HepG2 (cell line): ENCODE measurements around the gene KLHL35. TPM values are rescaled to one million over a fixed set of nuclear protein-coding genes. Genes with fewer than 3 reads are reported as not detected.

Source experiments
- ATAC-seq: fragments of 200-7000 bp; cut with Tn5 transposase; 3 replicates; pipeline ENCODE4 v1.9.1; 2020; ENCODE audit warnings: mild to moderate bottlenecking, moderate library complexity
- BruUV-seq: library from RNA; stranded (reverse); fragments of 400-500 nt; replicated peaks from 2 replicates; lab custom pipeline; 2021; lab: Mats Ljungman, UMichigan
- CTCF ChIA-PET: fragments of 300-600 bp; formaldehyde crosslinking; extraction: SDS; loops from one replicate; lab custom pipeline; 2021; ENCODE audit warnings: low total read pairs, inconsistent platforms, low intra/inter-chr PET ratio; lab: Yijun Ruan, JAX
- POLR2A ChIA-PET: fragments of 350-600 bp; sonication (Branson Sonifier 250); formaldehyde crosslinking; loops from one replicate; lab custom pipeline; 2020; ENCODE audit warnings: antibody characterized with exemption, inconsistent platforms; lab: Yijun Ruan, JAX
- DNase-seq: peaks from one replicate; pipeline ENCODE4 v3.0.0-alpha.2; 2015; ENCODE audit warnings: low spot score
- FAIRE-seq: peaks from 3 replicates; lab custom pipeline; 2011; peaks lifted over from hg19 to GRCh38; lab: Jason Lieb, UNC
- H2AFZ ChIP-seq: one replicate; pipeline ENCODE4 v1.6.1; 2011; ENCODE audit warnings: low read length, inconsistent platforms
- H3K27ac ChIP-seq: fragments of 300-600 bp; 3 replicates; pipeline ENCODE4 v1.8.0; 2011; ENCODE audit warnings: mixed run types, mild to moderate bottlenecking, mixed read lengths, low read length, inconsistent platforms; ENCODE audit not compliant: insufficient read depth; ENCODE audit errors: extremely low read length
- H3K27me3 ChIP-seq, 2 experiments: fragments of 200-600 bp in 1 of 2; 2 replicates in 1 of 2; 3 replicates in 1 of 2; pipeline versions ENCODE4 v1.6.0 to v1.8.0; 2011; ENCODE audit warnings: low read length in 2 of 2, mild to moderate bottlenecking in 2 of 2, moderate library complexity in 2 of 2, inconsistent platforms in 1 of 2; ENCODE audit not compliant: insufficient read depth in 2 of 2, control insufficient read depth in 1 of 2
- H3K36me3 ChIP-seq, 2 experiments: fragments of 200-600 bp in 1 of 2; replicated peaks in 1 of 2; 2 replicates in 1 of 2; 3 replicates in 1 of 2; pipeline versions ENCODE4 v1.5.1 to v1.8.0; 2011; ENCODE audit warnings: low read length in 2 of 2, inconsistent platforms in 1 of 2; ENCODE audit not compliant: insufficient read depth in 2 of 2, control insufficient read depth in 1 of 2
- H3K4me1 ChIP-seq: 2 replicates; pipeline ENCODE4 v1.5.1; 2012; ENCODE audit warnings: low read length, inconsistent platforms; ENCODE audit not compliant: insufficient read depth
- H3K4me2 ChIP-seq: 2 replicates; pipeline ENCODE4 v1.6.0; 2011; ENCODE audit warnings: low read depth, low read length, inconsistent platforms
- H3K4me3 ChIP-seq, 3 experiments: fragments of 200-600 bp in 1 of 3; sonication (generic), shearing (Covaris generic) in 1 of 3; replicated peaks in 1 of 3; 2 replicates each; pipeline ENCODE4 v1.5.1; 2011 to 2016; ENCODE audit warnings: low read length in 3 of 3, inconsistent platforms in 2 of 3, low read depth in 2 of 3, mild to moderate bottlenecking in 2 of 3, control low read depth in 1 of 3, mixed read lengths in 1 of 3; ENCODE audit not compliant: insufficient read depth in 1 of 3
- H3K79me2 ChIP-seq: one replicate; pipeline ENCODE4 v1.6.1; 2011; ENCODE audit warnings: low read length, inconsistent platforms; ENCODE audit not compliant: insufficient read depth
- H3K9ac ChIP-seq: 2 replicates; pipeline ENCODE4 v1.6.0; 2011; ENCODE audit warnings: mild to moderate bottlenecking, low read depth, low read length, inconsistent platforms; ENCODE audit not compliant: insufficient read depth
- H3K9me3 ChIP-seq: 2 replicates; pipeline ENCODE4 v1.5.1; 2012; ENCODE audit warnings: mild to moderate bottlenecking, low read length
- H4K20me1 ChIP-seq: 2 replicates; pipeline ENCODE4 v1.6.0; 2011; ENCODE audit warnings: inconsistent platforms, mild to moderate bottlenecking, low read length, moderate library complexity; ENCODE audit not compliant: insufficient read depth
- ATF7 ChIP-seq, 2 experiments: fragments of 450-650 bp in 1 of 2; sonication (generic) in 1 of 2; formaldehyde crosslinking in 1 of 2; IDR thresholded peaks; 2 replicates each; pipeline versions ENCODE4 v1.4.0 to v1.6.1; 2016 to 2020; ENCODE audit warnings: antibody characterized with exemption in 1 of 2, mild to moderate bottlenecking in 1 of 2, missing genetic modification reagents in 1 of 2
- MIER3 ChIP-seq: IDR thresholded peaks from 2 replicates; pipeline ENCODE4 v1.6.1; 2016; ENCODE audit warnings: missing compliant biosample characterization, borderline replicate concordance
- NAIF1 ChIP-seq: sonication (generic); formaldehyde crosslinking; IDR thresholded peaks from 2 replicates; pipeline ENCODE4 v1.5.0; 2020; ENCODE audit warnings: mild to moderate bottlenecking, missing genetic modification reagents, borderline replicate concordance
- ZBTB7B ChIP-seq: sonication (generic); formaldehyde crosslinking; IDR thresholded peaks from 2 replicates; pipeline ENCODE4 v1.4.0; 2020; ENCODE audit warnings: missing genetic modification reagents
- ZNF121 ChIP-seq: sonication (generic); formaldehyde crosslinking; IDR thresholded peaks from 2 replicates; pipeline ENCODE4 v1.5.0; 2020; ENCODE audit warnings: mild to moderate bottlenecking, missing genetic modification reagents
- ZNF75D ChIP-seq: sonication (generic); formaldehyde crosslinking; IDR thresholded peaks from 2 replicates; pipeline ENCODE4 v1.8.1; 2023; ENCODE audit warnings: missing genetic modification reagents, mild to moderate bottlenecking, borderline replicate concordance
- ZNF816 ChIP-seq: sonication (generic); formaldehyde crosslinking; IDR thresholded peaks from 2 replicates; pipeline ENCODE4 v1.8.0; 2022; ENCODE audit warnings: missing genetic modification reagents, mild to moderate bottlenecking, borderline replicate concordance
- WGBS: methylation state at CpG from one replicate; pipeline ENCODE4 v1.1.6; 2017; ENCODE audit warnings: low lambda C conversion rate; 5-methylcytosine and 5-hydroxymethylcytosine counted together
- in situ Hi-C: cut with HindIII; loops from 2 replicates; pipeline ENCODE4 v1.10.0; 2017; ENCODE audit warnings: low pct_unique_long_range_greater_than_20kb; ENCODE audit not compliant: extremely low pct_ligation_motif_present
- intact Hi-C: fragments of 100-400 bp; cut with micrococcal nuclease; formaldehyde crosslinking; loops from one replicate; pipeline ENCODE4 v1.10.0; 2022; ENCODE audit not compliant: unreplicated experiment
- polyA plus RNA-seq, 8 experiments: library from polyadenylated mRNA; depleted of rRNA in 3 of 8; stranded (reverse) in 7 of 8; unstranded in 1 of 8; fragments of >200 nt; fragmentation: Illumina TruSeq in 4 of 8; extraction: Trizol in 4 of 8; gene quantifications; 2 replicates each; pipeline versions ENCODE4 v1.2.1 to v1.2.3, GENCODE V29; 2011 to 2016; ENCODE audit warnings: low read depth in 4 of 8, missing spikeins in 1 of 8, mixed read lengths in 1 of 8; ENCODE audit not compliant: insufficient read depth in 1 of 8
- total RNA-seq, 5 experiments: library from RNA; depleted of rRNA; stranded (reverse); fragments of >200 nt; fragmentation: Illumina TruSeq; extraction: Trizol; gene quantifications; 2 replicates each; pipeline ENCODE4 v1.2.3, GENCODE V29; 2016; ENCODE audit warnings: low read depth in 1 of 5
- TF ChIP-seq, protein P1 (sequence below): IDR thresholded peaks from 2 replicates; pipeline ENCODE4 v1.6.1; 2018; ENCODE audit warnings: missing genetic modification reagents

The KLHL35 gene
- total and polyA plus RNA-seq, 2 of the 13 experiments (the other 11 are each of a cell fraction or from before 2014, with no cell fraction given): not detected

DNA sequence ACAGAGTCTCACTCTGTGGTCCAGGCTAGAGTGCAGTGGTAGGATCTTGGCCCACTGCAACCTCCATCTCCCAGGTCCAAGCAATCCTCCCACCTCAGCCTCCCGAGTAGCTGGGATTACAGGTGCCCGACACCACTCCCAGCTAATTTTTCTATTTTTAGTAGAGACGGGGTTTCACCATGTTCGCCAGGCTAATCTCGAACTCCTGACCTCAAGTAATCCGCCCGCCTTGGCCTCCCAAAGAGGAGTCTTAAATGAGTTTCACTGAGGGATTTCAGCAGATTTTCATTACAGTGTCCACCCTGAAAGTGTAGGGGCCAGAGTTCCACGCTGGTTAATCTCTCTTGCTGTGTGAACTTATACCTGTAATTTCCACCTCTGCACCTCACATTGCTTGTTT is 34.1 kb downstream of the KLHL35 start:
- ATAC-seq (no peak; the same call in 2 of the 3 replicates), FAIRE-seq (no peak)

DNA sequence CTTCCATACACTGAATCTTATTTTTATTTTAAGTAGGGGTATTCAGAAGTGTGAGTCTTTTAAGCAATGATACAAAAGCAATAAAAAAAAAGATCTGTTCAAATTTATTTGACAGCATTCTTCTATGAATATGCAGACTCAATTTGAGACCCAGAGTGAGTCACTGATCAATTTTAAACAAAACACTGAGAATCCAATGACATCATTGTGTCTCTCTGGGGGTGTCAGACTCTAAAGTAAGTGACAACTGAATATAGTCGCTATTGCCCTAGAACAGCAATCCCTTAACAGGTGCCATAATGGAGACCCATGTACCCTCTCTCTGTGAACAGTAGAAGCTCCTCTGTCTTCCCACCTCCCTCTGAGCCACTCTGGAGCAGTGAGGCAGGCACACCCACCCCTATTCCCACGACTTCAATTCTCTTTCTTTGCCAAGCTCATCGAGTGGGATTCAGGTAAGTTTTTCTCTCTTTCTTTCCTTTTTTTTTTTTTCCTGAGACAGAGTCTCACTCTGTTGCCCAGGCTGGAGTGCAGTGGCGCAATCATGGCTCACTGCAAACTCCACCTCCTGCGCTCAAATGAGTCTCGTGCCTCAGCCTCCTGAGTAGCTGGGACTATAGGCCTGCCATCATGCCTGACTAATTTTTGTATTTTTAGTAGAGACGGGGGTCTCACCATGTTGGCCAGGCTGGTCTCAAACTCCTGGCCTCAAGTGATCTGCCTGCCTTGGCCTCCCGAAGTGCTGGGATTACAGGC is 38.7 kb downstream of the KLHL35 start:
- H3K36me3 ChIP-seq: no peaks in the 10 kb centered on the region
- no peaks in the 10 kb centered on the region for H4K20me1 ChIP-seq
- no TSS peak for BruUV-seq
- peaks cover 11% of the 10 kb centered on the region for H3K4me1 ChIP-seq
- DNase-seq: no peak
- WGBS: 24% methylated on average over 8 of the region's 8 CpGs
- H3K9me3 ChIP-seq: no peaks in the 10 kb centered on the region
- H2AFZ ChIP-seq: no peak overlapping the region
- no peak overlapping the region for H3K4me3 ChIP-seq
- FAIRE-seq: no peak
- H3K27me3 ChIP-seq: peaks cover 0 to 5% of the 10 kb centered on the region in 2 experiments; a peak in 4 of 5 replicates
- TF ChIP-seq ZNF121 (CRISPR knock-in tag) (peak; percentile 89), ZBTB7B (CRISPR knock-in tag) (no peak), ATF7 (IDR thresholded peaks at IDR 0.05) (peak; percentile 35; the same call in 1 of the 2 replicates), ATF7 (CRISPR knock-in tag; IDR thresholded peaks at IDR 0.05) (no peak)
- TF ChIP-seq, all 625 proteins: peak for 2
- no peak overlapping the region for H3K4me2 ChIP-seq
- no peak overlapping the region for H3K27ac ChIP-seq
- CTCF ChIA-PET: no interaction called here
- no peaks in the 10 kb centered on the region for H3K79me2 ChIP-seq
- POLR2A ChIA-PET: no interaction called here
- in situ Hi-C loops (no loop called here), intact Hi-C loops (no loop called here)
- no peak overlapping the region for H3K9ac ChIP-seq
- ATAC-seq: no peak

More for the DNA sequence above, 34.1 kb downstream of the KLHL35 start:
- H3K27me3 ChIP-seq: peaks cover 0 to 8% of the 10 kb centered on the region in 2 experiments; a peak in 1 of 5 replicates
- H3K9ac ChIP-seq: no peak overlapping the region
- H3K79me2 ChIP-seq: peaks cover 46% of the 10 kb centered on the region
- CTCF ChIA-PET: no interaction called here
- intact Hi-C loops: no loop called here
- WGBS: 43% methylated on average over 8 of the region's 8 CpGs
- POLR2A ChIA-PET: no interaction called here
- H2AFZ ChIP-seq: peak overlapping the region; percentile 88
- no peaks in the 10 kb centered on the region for H3K9me3 ChIP-seq
- H3K27ac ChIP-seq: no peak overlapping the region
- peak overlapping the region in 1 of 3 experiments; percentile 96; a peak in 2 of 6 replicates for H3K4me3 ChIP-seq
- DNase-seq: no peak
- H3K4me2 ChIP-seq: peak overlapping the region; percentile 67
- in situ Hi-C loops: no loop called here
- 0 out of 2 replicates have a peak, but pooled peaks have one; percentile 3 for TF ChIP-seq ZNF816 (CRISPR knock-in tag)
- no peak for TF ChIP-seq MIER3 (CRISPR knock-in tag)
- TF ChIP-seq, protein P1, sequence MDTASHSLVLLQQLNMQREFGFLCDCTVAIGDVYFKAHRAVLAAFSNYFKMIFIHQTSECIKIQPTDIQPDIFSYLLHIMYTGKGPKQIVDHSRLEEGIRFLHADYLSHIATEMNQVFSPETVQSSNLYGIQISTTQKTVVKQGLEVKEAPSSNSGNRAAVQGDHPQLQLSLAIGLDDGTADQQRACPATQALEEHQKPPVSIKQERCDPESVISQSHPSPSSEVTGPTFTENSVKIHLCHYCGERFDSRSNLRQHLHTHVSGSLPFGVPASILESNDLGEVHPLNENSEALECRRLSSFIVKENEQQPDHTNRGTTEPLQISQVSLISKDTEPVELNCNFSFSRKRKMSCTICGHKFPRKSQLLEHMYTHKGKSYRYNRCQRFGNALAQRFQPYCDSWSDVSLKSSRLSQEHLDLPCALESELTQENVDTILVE (CRISPR knock-in tag): no peak
- TF ChIP-seq NAIF1 (CRISPR knock-in tag): peak; percentile 10; the same call in 1 of the 2 replicates
- TF ChIP-seq ZNF75D (CRISPR knock-in tag): 0 out of 2 replicates have a peak, but pooled peaks have one; percentile 21
- H3K36me3 ChIP-seq: peaks cover 10 to 31% of the 10 kb centered on the region in 2 experiments
- peaks cover 39% of the 10 kb centered on the region for H3K4me1 ChIP-seq
- H4K20me1 ChIP-seq: peaks cover 45% of the 10 kb centered on the region
- no TSS peak for BruUV-seq
